A673 (cell line): ENCODE results near the gene WDFY4.

ENCODE experiments used
- EZH2 ChIP-seq: fragments of 200-600 bp; sonication (generic); IDR thresholded peaks from 2 replicates; pipeline ENCODE4 v1.6.1; 2017; ENCODE audit warnings: borderline replicate concordance, low read depth, mild to moderate bottlenecking, mixed read lengths, antibody characterized with exemption, low read length; ENCODE audit not compliant: poor library complexity, severe bottlenecking
- TF ChIP-seq, protein P1 (sequence below): fragments of 300-800, 200-600 bp; sonication (generic); conservative IDR thresholded peaks from 2 replicates; pipeline ENCODE4 v1.5.1; 2017; ENCODE audit warnings: low read depth, mild to moderate bottlenecking, antibody characterized with exemption, low read length, moderate library complexity, mixed read lengths

DNA sequence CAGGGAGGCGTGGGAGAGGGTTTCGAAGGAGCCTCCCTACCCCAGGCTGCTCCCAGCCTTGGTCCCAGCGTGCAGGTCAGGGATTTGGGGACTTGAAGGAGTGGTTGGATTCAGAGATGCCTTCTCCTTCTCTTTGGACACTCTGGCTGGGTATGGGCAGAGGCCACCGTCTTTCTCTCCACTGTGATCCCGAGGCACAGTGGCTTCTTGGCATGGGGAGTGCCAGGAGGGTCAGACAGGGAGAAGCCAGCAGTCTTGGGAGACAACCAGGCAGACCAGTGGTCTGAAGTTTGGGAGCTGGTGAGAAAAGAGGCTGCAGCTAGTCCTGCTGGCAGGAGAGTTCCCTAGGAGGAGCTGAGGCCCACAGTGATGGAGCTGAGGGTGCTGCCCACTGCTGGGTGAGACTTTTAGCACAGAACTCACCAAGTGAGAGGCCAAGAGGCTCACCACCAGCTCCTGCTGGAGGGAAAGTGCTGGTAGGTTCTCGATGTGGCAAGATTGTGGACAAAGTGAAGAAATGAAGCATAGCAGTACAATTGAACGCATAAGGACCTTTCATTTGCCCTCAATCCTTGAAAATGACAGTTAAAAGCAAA lies 35.2 kb upstream of the WDFY4 start:
- TF ChIP-seq, protein P1, sequence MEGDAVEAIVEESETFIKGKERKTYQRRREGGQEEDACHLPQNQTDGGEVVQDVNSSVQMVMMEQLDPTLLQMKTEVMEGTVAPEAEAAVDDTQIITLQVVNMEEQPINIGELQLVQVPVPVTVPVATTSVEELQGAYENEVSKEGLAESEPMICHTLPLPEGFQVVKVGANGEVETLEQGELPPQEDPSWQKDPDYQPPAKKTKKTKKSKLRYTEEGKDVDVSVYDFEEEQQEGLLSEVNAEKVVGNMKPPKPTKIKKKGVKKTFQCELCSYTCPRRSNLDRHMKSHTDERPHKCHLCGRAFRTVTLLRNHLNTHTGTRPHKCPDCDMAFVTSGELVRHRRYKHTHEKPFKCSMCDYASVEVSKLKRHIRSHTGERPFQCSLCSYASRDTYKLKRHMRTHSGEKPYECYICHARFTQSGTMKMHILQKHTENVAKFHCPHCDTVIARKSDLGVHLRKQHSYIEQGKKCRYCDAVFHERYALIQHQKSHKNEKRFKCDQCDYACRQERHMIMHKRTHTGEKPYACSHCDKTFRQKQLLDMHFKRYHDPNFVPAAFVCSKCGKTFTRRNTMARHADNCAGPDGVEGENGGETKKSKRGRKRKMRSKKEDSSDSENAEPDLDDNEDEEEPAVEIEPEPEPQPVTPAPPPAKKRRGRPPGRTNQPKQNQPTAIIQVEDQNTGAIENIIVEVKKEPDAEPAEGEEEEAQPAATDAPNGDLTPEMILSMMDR = no peak
- no peak for TF ChIP-seq EZH2
